Gastroesophageal sphincter (tissue), 3 donors: ENCODE data around the gene RAPSN.

Experiments
- CTCF ChIP-seq, 4 experiments: fragments of 200-600 bp in 2 of 4; fragments of 450-650 bp in 2 of 4; sonication (generic) in 1 of 4; IDR thresholded peaks; one replicate each; pipeline ENCODE4 v1.5.1; 2017 to 2019; ENCODE audit warnings: antibody characterized with exemption in 4 of 4, mild to moderate bottlenecking in 2 of 4, moderate library complexity in 2 of 4
- EP300 ChIP-seq: sonication (generic); formaldehyde crosslinking; IDR thresholded peaks from one replicate; pipeline ENCODE4 v1.6.1; 2017; ENCODE audit warnings: antibody characterized with exemption, mild to moderate bottlenecking
- POLR2AphosphoS5 ChIP-seq: sonication (generic); formaldehyde crosslinking; IDR thresholded peaks from one replicate; pipeline ENCODE4 v1.6.1; 2017; ENCODE audit warnings: antibody characterized with exemption

GRCh38 chr11:47414685-47415070 lies 34.3 kb downstream of the RAPSN start:
- TF ChIP-seq CTCF (IDR thresholded peaks at IDR 0.05) (no peak), POLR2AphosphoS5 (no peak), EP300 (no peak)
